ENCODE data around the gene LITAF. TPM values are rescaled to one million over a fixed set of nuclear protein-coding genes. Genes with fewer than 3 reads are reported as not detected.
A peak's percentile ranks its signal among the peaks of the same experiment; 100 is the strongest.

The LITAF gene
- total RNA-seq, 2 experiments from 2014 or later = 12.2 to 43.2 TPM

GRCh38 chr16:11587643-11588247, 1.0 kb upstream of the LITAF start:
- no peak for TF ChIP-seq CTCF (conservative IDR thresholded peaks at IDR 0.05; ENCODE audit: low read length)
- BruUV-seq (replicated peaks) = no TSS peak
- DNase-seq (ENCODE audit: low spot score) = no peak
- Histone ChIP-seq H3K4me3 (ENCODE audit: low read depth, low read length, poor library complexity, severe bottlenecking) (peak overlapping the region; percentile 70), H3K79me2 (ENCODE audit: insufficient read depth, low read depth, low read length) (no peaks in the 10 kb centered on the region), H3K27ac (ENCODE audit: low read depth, low read length, poor library complexity, severe bottlenecking) (no peak overlapping the region), H2AFZ (ENCODE audit: low read length) (peak overlapping the region; percentile 78), H3K9me3 (ENCODE audit: low read length) (no peaks in the 10 kb centered on the region), H3K4me1 (ENCODE audit: insufficient read depth, low read length, poor library complexity, severe bottlenecking) (peaks cover 48% of the 10 kb centered on the region), H3K9me2 (ENCODE audit: insufficient read depth, low read length) (no peaks in the 10 kb centered on the region), H3K36me3 (ENCODE audit: insufficient read depth, low read length) (no peaks in the 10 kb centered on the region), H3K4me2 (ENCODE audit: low read length) (peak overlapping the region; percentile 79), H4K20me1 (ENCODE audit: insufficient read depth, low read length) (no peaks in the 10 kb centered on the region)
- intact Hi-C loops (cut with micrococcal nuclease; ENCODE audit: unreplicated experiment) = loop anchor here (2.0 kb wide), 1 partner anchor 31 kb away; no protein-coding TSS in a partner anchor
- CTCF ChIA-PET (ENCODE audit: unreplicated experiment) = interaction anchor here (0.5 to 0.6 kb wide), 2 partner anchors 25 to 43 kb away, joined by 3 to 4 read pairs; no protein-coding TSS in a partner anchor
- POLR2A ChIA-PET = interaction anchor here (0.7 to 2.6 kb wide), 7 partner anchors 10 to 205 kb away, joined by 3 to 7 read pairs (median 5); no protein-coding TSS in a partner anchor

- Histone ChIP-seq H3K4me2 (ENCODE audit: low read length) (peak overlapping the region; percentile 79), H3K9me3 (ENCODE audit: low read length) (no peaks in the 10 kb centered on the region), H3K9me2 (ENCODE audit: insufficient read depth, low read length) (no peaks in the 10 kb centered on the region), H3K4me1 (ENCODE audit: insufficient read depth, low read length, poor library complexity, severe bottlenecking) (peaks cover 61% of the 10 kb centered on the region), H3K27ac (ENCODE audit: low read depth, low read length, poor library complexity, severe bottlenecking) (no peak overlapping the region), H3K36me3 (ENCODE audit: insufficient read depth, low read length) (no peaks in the 10 kb centered on the region), H3K79me2 (ENCODE audit: insufficient read depth, low read depth, low read length) (no peaks in the 10 kb centered on the region), H3K4me3 (ENCODE audit: low read depth, low read length, poor library complexity, severe bottlenecking) (peak overlapping the region; percentile 70), H2AFZ (ENCODE audit: low read length) (peak overlapping the region; percentile 78; the same call in 1 of the 2 replicates), H4K20me1 (ENCODE audit: insufficient read depth, low read length) (no peaks in the 10 kb centered on the region)
- POLR2A ChIA-PET = interaction anchor here (0.6 to 2.0 kb wide), 5 partner anchors 11 to 61 kb away, joined by 3 to 7 read pairs (median 3); no protein-coding TSS in a partner anchor
- no peak for DNase-seq (ENCODE audit: low spot score)
- no TSS peak for BruUV-seq (replicated peaks)
- TF ChIP-seq CTCF (conservative IDR thresholded peaks at IDR 0.05; ENCODE audit: low read length) (no peak), EZH2phosphoT487 (IDR thresholded peaks at IDR 0.05; ENCODE audit: borderline replicate concordance, low read depth, low read length) (no peak)
- CTCF ChIA-PET (ENCODE audit: unreplicated experiment) = interaction anchor here (1.0 kb wide), 1 partner anchor 9 kb away, joined by 4 read pairs; no protein-coding TSS in a partner anchor
- intact Hi-C loops (cut with micrococcal nuclease; ENCODE audit: unreplicated experiment) = loop anchor here (2.0 kb wide), 1 partner anchor 32 kb away; no protein-coding TSS in a partner anchor
These were observed 302 bp downstream of the LITAF start for GRCh38 chr16:11586378-11586855.
